Measurements from ENCODE around the gene ART4. TPM values are rescaled to one million over a fixed set of nuclear protein-coding genes. Genes with fewer than 3 reads are reported as not detected.
A peak's percentile ranks its signal among the peaks of the same experiment; 100 is the strongest.

The ART4 gene
- total RNA-seq, 1 donor from 2014 or later, result 0.37 TPM

- Mint-ChIP-seq H3K27ac (ENCODE audit: unreplicated experiment) (no peak overlapping the region), H3K36me3 (ENCODE audit: low read depth) (peaks cover under 1% of the 10 kb centered on the region), H3K9me3 (ENCODE audit: low read depth) (peaks cover 14% of the 10 kb centered on the region), H3K4me3 (ENCODE audit: unreplicated experiment) (no peak overlapping the region), H3K27me3 (ENCODE audit: low read depth) (no peaks in the 10 kb centered on the region), H3K4me1 (ENCODE audit: low read depth) (peaks cover 36% of the 10 kb centered on the region)
- DNase-seq (ENCODE audit: low spot score), result no peak
- TF ChIP-seq CTCF (IDR thresholded peaks at IDR 0.05), result no peak
These were observed 9.6 kb upstream of the ART4 start for GRCh38 chr12:14852880-14853279.

- peaks cover under 1% of the 10 kb centered on the region for H3K9me3 Mint-ChIP-seq (ENCODE audit: low read depth)
- H3K4me1 Mint-ChIP-seq (ENCODE audit: low read depth), result peaks cover 47% of the 10 kb centered on the region
- no peaks in the 10 kb centered on the region for H3K36me3 Mint-ChIP-seq (ENCODE audit: low read depth)
- no peak overlapping the region for H3K4me3 Mint-ChIP-seq (ENCODE audit: unreplicated experiment)
- H3K27ac Mint-ChIP-seq (ENCODE audit: unreplicated experiment), result no peak overlapping the region
- TF ChIP-seq CTCF (IDR thresholded peaks at IDR 0.05), result no peak
- H3K27me3 Mint-ChIP-seq (ENCODE audit: low read depth), result no peaks in the 10 kb centered on the region
- DNase-seq (ENCODE audit: low spot score), result no peak
These were observed 7.8 kb upstream of the ART4 start for GRCh38 chr12:14850929-14851663.

GRCh38 chr12:14849661-14850060 lies 6.3 kb upstream of the ART4 start:
- peaks cover 42% of the 10 kb centered on the region for H3K4me1 Mint-ChIP-seq (ENCODE audit: low read depth)
- no peaks in the 10 kb centered on the region for H3K36me3 Mint-ChIP-seq (ENCODE audit: low read depth)
- H3K27ac Mint-ChIP-seq (ENCODE audit: unreplicated experiment), result peak overlapping the region; percentile 57

GRCh38 chr12:14846876-14847580 lies 3.7 kb upstream of the ART4 start:
- Mint-ChIP-seq H3K27ac (ENCODE audit: unreplicated experiment) (no peak overlapping the region), H3K4me1 (ENCODE audit: low read depth) (peaks cover 55% of the 10 kb centered on the region), H3K36me3 (ENCODE audit: low read depth) (no peaks in the 10 kb centered on the region), H3K27me3 (ENCODE audit: low read depth) (no peaks in the 10 kb centered on the region), H3K9me3 (ENCODE audit: low read depth) (no peaks in the 10 kb centered on the region), H3K4me3 (ENCODE audit: unreplicated experiment) (no peak overlapping the region)
- DNase-seq (ENCODE audit: low spot score), result no peak
- TF ChIP-seq CTCF (IDR thresholded peaks at IDR 0.05), result no peak

More at GRCh38 chr12:14849661-14850060, 6.3 kb upstream of the ART4 start:
- no peak for DNase-seq (ENCODE audit: low spot score)
- no peak overlapping the region for H3K4me3 Mint-ChIP-seq (ENCODE audit: unreplicated experiment)
- no peak for TF ChIP-seq CTCF (IDR thresholded peaks at IDR 0.05)
- no peaks in the 10 kb centered on the region for H3K27me3 Mint-ChIP-seq (ENCODE audit: low read depth)
- no peaks in the 10 kb centered on the region for H3K9me3 Mint-ChIP-seq (ENCODE audit: low read depth)

- H3K27me3 Mint-ChIP-seq (ENCODE audit: low read depth), result no peaks in the 10 kb centered on the region
- H3K36me3 Mint-ChIP-seq (ENCODE audit: low read depth), result no peaks in the 10 kb centered on the region
- TF ChIP-seq CTCF (IDR thresholded peaks at IDR 0.05), result no peak
- no peak overlapping the region for H3K27ac Mint-ChIP-seq (ENCODE audit: unreplicated experiment)
- no peaks in the 10 kb centered on the region for H3K9me3 Mint-ChIP-seq (ENCODE audit: low read depth)
- no peak overlapping the region for H3K4me3 Mint-ChIP-seq (ENCODE audit: unreplicated experiment)
- DNase-seq (ENCODE audit: low spot score), result no peak
- peaks cover 64% of the 10 kb centered on the region for H3K4me1 Mint-ChIP-seq (ENCODE audit: low read depth)
These were observed 2.8 kb upstream of the ART4 start for GRCh38 chr12:14846042-14846587.

All from chondrocyte (in vitro differentiated cells).